Measurements from ENCODE around the gene DSC2.

DSC2 gene

DNA sequence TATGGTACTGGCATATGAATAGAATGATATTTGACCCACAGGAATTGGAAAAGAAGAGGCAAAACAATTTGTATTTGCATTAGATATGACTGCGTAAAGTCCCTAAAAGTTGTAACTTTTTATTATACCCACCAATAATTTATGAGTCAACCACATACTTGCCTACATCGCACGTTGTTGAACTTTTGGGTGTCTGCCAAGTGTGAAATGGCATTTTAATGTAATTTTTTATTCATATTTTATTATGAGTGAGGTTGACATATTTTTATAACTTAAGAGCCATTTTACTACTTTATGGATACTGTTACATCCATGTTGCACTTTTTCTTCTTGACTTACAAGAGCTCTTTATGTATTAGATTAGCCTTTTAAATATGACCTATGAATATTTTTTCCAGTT lies 4.6 kb downstream of the DSC2 start:
- no peak for DNase-seq

DNA sequence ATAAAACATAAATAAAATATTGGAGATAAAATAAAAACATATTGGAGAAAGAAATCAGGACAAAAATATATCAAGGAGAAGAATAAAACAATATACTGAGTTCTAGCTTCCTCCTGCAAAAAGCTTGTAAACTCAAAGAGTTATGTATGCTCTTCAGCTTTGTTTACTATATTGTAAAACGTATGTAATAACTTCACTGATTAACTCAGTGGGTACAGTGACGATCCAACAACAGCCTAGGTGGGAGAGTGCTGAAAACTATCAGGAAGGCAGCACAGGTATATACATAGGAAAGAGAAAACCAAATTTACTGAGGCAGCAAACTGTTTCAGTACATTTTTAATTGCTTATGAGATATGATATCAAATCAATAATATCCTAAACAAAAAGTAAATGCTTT lies 8.3 kb downstream of the DSC2 start:
- no peak for DNase-seq

DNA sequence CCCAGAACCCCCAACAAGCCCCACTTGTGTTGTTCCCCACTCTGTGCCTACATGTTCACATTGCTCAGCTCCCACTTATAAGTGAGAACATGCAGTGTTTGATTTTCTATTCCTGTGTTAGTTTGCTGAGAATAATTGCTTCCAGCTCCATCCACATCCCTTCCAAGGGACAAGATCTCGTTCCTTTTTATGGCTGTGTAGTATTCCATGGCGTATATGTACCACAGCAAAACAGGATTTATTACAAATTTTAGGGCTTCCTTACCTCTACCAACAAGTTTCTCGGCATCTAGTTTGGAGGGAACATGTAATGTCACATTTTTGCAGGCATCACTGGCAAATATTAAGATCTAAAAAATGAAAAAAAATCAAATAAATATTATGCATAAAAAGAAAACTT lies 8.9 kb downstream of the DSC2 start:
- DNase-seq: no peak

DNA sequence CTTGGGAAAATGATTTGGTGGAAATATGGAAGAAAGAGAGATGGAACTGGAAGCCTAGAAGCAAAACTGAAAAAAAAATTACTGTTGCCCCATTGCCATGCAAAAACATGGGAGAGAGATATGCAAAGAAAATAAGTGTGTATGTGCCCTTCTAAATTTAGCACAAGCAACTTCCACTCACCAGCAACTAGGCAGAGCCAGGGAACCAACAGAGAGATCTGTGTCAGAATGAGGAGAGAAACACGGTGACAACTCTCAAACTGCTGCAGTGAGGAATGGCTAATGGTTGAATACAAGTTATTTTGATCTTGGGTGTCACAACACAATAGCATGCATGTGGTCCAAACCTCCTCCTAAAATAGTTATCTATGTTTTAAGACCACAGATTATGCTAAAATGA lies 10.9 kb downstream of the DSC2 start:
- no peak for DNase-seq

DNA sequence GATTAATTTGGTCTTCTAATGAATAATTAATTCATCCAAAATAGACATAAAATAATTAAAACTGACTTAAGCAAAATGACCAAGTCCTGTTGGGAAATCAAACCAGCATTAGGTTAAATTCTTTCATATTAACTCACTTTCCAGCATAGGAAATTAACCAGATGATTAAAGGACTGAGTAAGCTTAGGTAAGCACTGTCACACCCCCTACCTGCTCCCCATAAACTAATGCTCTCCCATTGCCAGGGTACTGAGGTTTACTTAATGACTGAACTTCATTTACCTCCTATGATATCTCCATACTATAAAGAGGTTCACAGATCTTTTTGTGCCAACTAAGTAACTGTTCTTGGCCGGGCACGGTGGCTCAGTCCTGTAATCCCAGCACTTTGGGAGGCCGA lies 13.7 kb downstream of the DSC2 start:
- no peak for DNase-seq

DNA sequence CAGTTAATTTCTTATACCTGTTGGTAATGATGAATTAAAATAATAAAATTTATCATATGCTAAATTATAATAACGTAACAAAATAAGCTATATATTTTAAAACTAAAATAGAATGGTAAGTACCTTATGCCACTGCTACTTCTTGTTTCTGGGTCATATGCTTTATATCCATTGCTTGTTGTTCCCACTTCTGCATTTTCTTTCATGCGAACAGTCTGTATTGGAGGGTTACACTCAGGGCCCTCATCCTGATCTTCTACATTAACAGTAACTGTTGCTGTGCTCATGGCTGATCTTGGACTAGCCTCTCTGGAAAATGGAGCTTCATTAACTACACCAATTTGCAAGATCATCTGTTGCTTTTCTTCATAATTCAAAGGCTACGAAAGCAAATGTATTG lies 22.2 kb downstream of the DSC2 start:
- DNase-seq: no peak

DNA sequence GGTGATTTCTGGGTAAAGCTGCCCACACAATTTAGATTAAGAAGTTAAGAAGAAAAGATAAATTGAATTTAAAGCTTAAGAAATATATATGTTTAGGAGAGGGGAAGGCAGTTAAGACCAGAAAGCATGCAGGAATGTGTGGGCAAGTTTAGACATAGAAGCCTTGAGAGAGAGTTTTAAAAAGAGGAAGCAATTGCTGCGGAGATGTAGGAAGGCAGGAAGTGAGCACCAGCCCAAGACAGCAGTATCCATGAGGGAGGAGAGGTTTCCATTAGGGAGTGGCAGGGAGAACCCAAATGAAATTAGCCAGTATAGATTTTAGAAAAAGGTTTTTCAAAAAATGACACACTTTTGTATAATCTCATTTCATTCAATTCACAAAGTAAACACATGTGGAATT lies 24.3 kb downstream of the DSC2 start:
- DNase-seq: no peak

DNA sequence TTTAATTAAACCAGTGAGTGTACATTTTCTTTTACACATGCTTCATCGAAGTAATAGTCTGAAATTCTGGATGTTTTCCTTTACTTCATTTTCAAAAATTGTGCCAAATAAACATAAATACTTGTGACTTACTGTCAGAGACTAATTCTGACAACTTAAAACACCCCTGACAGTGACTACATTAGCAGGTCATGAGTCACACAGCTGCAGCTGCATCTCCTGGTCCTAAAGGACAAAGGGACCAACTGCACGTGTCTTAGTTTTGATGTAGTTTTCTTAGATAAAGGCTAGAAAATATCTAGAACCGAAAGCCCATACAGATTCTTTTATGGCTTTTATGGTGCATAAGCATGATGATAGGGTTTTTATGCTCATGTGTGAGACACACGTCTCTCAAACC lies 30.0 kb downstream of the DSC2 start:
- DNase-seq: no peak

DNA sequence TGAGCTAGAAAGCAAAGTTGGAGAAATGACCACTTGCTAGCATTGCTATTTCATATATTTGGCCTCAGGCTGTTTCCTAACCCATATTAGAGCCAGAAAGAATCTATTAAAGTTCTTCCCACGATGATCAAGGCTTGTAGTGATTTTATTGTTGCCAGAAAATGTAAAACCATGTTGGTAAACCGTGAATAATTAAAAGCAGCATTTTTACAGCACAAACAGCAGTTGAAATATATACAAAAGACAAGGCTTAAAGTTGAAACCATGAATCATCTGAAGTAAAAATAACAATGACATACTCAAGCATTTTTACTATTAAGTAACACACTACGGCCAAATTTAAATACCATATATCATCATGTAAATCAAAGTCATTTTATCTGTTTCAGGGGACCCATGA lies 32.0 kb downstream of the DSC2 start:
- no peak for DNase-seq

DNA sequence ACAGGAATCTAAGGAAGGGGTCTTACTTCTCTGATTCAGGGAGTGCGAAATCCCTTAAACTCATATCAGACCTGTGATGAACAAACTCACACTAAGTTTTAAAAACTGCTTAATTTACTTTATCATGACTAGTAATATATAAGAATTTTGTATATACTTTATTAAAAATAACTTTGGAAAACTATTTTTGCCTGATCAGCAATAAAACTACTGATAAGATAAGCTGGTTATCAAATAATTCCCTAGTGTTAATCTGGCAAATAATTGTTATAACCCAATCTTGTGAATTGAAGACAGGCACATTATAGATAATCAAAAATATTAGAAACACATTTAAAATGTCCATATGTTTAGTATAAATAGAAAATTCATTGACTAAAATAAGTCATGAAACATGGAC lies 36.0 kb downstream of the DSC2 start:
- no peak for DNase-seq

DNA sequence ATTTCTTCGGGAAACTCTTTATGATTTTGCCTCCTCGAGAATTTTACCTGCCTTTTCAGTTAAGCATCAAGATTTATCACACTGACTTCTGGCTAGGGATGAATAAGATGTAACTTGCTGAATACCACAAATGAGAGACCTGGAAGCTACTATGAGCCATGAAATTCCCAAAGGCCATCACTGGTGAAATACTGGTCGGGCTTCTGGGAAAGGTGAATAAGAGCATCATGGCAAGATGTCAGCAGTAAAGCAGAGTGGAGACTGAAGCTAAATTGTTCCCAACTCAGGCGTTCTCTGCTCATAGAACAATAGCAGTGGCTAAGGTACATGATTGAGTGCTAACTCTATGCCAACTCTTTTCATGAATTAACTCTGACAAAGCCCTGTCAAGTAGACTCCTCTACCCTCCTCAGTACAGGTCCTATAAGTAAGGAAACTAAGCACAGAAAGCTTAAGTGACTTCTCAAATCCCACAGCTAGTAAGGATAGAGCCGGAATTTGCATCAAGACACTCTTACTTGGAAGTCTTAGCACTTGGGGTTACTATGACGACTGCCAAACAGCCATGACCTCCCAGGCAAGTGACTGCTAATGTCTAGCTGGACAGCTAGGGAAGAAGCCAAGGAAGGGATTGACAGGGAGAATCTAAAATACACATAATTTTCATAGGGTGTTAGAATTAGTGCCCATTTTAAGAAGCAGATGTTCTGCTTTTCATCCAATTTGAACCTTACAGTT lies 37.0 kb downstream of the DSC2 start:
- no peak for DNase-seq

DNA sequence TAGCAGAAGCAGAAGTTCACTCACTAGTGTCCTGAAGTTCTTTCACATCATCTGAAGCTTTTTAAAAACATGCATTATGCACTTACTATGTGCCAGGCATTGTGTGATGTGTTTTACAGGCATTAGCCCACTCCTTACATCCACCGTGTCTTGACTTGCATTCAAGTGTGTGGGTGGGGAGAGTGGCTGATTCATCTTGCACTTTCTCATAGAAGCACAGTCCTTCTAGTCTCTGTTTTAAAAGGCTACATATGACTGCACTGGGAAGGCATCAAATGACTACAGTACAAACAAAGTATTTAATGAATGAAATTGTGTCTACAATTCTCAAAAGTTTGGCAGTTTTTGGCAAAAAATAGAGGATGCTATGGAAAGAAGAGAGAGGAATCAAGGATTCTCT lies 38.1 kb downstream of the DSC2 start:
- no peak for DNase-seq

DNA sequence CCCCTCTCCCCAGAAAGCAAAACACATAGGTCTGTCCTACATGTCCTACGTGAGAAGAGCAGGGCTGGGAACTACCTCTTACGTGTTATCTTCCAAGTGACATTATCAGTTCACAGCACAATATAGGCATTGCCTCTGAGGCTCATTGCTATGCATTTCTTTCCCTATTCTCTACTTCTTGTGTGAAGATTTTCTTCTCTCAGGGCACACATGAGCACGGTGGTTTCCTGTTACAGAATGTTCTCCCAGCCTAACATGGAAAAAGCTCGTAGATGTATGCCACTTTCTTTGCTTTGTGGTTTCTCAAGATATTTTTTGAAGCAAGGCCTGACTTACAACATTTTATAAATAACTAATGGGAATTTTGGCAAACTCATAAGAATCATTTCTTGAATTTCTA lies 40.3 kb downstream of the DSC2 start:
- DNase-seq: no peak

DNA sequence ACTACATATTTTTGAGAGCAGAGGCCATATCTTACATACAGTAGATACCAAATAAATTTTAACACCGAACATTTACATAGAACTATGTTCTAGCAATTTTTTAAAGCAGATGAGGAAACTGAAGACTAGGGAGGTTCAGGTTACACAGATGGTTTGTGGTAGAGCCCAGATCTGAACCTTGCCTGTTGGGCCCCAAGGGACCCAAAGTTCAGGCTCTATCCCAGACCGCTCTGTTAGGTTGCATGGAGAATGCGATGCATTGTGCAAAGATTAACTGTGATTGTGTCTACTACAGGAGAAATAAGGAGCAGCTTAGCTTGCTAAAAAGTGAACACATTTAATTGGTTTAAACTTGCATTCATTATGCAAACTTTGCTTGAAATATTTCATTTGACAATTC lies 43.3 kb downstream of the DSC2 start:
- DNase-seq: no peak

DNA sequence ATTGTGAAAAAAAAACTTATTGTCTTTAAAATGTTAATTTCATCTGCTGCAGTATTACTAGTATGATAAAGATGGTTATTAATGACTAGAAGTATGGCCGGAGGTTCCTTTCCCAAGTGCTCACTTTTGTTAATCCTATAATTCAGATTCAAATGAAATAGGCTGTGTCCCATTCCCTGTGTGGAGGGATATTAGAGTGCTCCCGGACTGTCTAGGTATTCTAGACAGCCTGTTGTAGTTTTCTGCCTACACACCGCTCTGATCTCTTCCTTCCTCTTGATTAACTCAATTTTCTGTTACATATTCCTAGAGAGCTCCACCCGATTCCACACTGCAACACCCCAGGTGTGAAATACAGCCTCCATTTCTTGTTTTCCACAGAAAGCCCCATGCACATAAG lies 44.3 kb downstream of the DSC2 start:
- DNase-seq: no peak

DNA sequence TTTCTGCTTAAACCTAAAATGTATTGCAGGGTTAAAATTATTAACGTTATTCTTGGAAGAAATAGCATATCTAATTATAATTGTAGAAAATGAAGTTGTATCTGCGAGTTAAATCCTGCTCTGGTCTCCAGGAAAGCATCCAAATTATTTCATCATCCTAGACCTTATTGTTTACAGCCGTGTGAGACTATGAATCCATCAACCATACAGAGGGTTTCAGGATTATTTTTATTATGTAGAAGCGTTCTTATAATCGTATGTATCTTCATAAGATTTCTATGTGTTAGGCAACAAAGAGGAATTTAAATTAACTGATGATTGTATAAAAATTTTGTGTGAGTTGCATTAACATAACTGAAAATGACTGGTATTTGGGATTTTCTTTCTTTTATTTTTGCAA lies 45.2 kb downstream of the DSC2 start:
- DNase-seq: no peak

DNA sequence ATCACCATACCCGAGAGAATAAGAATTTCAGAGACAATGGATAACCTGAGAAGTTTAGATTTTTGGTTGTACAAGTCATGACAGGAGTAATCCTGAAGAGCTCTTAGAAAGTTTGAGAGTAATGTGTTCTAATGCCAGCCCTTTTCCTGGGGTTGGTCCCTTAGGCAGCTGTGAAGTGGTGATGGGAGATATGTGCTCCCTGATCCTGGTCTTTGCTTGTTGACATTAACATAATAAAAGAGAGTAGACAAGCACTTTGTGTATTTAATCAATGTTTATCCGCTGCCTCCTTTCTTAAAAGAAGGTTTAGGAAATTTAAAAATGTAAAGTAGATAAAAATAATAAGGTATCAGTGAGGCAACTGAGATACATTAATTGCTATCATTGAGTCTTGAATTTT lies 45.9 kb downstream of the DSC2 start:
- no peak for DNase-seq

DNA sequence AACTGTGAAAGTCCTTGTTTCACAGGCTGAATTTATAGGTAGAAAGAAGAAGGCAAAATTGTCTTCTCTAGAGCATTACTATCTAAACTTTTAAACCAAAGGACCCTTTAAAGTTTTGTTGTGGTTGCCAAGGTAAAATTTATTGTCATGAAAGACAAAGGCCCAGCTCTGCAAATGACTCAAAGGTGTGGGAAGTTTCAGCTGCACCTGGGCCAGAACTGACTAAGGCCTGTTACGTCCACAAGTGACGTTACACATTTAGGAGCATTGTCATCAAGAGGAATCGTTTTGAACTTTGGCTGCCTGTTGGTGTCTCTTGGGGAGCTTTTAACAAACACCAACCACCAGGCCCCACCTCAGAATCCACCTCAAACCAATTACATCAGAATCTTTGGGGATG lies 51.6 kb downstream of the DSC2 start:
- DNase-seq: no peak

DNA sequence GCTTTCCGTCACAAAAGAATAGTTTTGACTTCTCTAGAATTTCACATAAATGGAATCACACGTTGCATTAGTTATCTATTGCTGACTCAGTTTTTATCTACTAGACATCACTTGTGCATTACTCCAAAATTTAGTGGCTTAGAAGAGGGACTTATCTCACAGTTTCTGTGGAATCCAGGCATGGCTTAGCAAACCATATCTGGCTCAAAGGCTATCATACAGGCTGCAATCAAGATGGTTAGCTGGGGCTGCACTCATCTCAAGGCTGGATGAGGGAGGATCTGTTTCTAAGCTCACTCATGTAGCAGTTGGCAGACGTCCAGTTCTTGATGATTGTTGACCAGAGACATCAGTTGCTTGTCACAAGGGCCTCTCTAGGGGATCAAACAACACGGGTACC lies 53.0 kb downstream of the DSC2 start:
- DNase-seq: no peak

DNA sequence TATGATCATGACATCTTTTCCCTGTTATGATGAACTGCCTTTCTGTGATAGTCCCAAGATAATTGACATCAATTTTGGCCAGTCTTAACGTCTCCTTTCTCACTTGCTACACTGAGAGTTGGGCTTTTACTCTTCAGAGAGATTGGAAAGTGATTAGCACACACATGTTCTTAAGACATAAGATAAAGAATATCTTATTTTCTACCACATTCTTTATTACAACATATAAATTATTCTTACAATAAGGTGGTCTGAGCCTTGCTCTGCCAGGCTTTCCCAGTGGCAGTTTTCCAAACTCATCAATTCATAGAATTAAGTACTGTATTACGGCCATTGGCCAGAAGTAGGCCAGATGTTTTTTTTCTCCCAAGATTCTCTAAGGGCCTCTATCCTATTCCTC lies 54.0 kb downstream of the DSC2 start:
- no peak for DNase-seq

DNA sequence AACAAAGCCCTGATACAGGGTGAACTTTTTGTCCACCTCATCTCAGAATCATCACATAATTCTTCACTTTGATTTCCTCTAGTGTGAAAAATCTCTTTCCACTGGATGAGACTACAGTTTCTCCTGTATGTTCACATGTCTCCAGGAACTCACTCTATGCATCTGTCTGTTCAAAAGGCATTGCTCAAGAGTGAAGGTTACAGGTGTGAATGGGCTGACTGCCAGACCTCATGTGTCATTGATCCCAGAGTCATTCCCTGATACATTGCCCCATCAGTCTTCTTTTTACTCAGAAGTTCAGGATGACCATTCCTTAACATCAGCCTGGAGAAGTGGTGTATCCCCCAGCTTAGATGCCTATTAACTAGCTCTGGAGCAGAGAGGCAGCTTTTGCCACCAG lies 55.3 kb downstream of the DSC2 start:
- DNase-seq: no peak

DNA sequence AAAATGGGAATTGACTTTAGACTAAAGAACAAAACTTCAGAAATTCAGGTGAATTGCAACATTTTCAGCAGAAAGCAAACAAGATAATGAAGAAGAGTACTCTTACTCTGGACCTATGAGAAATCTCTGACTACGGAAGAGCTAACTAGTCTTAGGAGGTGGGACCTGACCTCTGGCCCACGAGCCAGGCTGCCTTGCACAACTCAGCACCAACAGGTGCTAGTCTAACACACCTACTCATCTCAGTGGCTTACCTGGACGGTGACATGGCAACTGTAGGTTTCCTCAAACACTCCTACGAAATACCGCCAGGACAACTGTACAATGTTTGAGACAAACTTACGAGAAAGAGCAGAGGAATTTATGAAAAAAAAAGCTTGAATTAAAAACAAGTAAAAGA lies 56.6 kb downstream of the DSC2 start:
- DNase-seq: no peak

DNA sequence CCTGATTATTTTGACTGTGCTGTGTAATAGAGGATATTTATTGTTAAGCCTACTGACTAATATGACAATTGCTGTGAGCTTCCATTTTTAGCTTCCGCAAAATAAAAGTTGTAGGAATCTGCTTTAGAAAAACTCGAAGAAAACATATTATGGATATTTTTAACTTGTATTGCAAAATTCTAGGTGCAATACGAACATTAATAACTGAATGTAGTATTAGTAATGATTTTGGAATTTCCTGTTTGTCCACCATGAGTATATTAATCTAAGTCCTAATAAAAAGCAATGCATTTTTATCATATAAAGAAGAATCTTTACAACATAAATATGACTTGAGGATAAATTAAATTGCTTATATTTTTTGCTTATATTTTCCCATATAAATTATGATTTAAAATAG lies 57.3 kb downstream of the DSC2 start:
- DNase-seq: no peak

DNA sequence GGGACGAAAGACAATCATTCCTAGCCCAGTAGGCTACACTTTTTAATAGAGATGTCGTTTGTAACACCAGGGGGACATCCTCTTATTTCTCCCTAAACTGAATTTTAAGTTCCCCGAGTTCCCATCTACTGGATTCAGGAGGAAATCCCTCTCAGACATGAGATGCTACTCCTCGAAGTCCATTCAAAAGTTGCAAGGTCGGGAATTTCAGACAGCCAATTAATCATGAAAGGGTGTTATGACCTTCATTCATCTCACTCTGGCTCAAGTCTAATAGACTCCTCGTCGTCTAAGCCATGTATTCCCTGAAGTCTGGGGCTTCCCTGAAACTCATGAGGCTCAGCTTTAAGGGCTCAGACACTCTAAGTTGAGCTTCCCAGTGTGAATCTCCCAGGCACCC lies 58.5 kb downstream of the DSC2 start:
- DNase-seq: no peak

DNA sequence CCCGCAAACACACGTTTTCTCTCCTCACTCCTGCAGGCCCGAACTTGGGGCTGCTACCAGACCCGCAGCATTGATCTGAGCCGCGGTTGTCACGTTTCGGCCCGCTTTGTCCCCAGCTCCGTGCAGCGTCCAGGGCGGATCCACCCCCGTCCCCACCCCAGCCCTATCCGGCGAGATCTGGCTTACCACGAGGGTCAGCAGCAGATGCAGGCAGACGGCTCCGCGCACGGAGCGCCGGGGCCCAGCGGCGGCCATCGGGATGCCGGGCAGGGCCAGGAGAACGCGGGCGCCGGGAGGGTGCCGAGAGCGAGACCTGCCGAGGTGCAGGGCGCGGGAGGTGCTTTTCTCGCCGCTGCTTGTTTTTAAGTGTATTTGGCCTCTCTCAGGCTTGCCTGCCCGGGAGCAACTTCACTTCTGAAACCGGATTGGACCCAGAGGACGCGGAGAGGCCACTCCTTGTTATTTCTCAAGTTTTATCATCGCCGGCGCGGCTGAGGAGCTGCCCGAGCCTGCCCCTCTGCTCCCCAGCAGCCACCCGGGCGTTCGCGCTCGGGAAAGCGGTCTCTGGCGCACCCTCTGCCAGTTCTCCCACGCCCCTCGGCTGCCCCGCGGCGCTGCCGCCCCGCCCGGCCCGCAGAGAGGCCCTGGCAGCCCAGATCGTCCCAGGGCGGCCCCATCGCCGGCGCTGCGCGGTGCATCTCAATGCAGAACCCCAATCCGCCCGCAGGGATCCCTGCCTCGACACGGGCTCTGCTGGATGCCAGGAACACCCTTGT lies 59.6 kb downstream of the DSC2 start, which contains the start of gene DSC3:
Gene DSC3, minus strand, starts transcription at position 337 of the 776 bp plus-strand sequence. Its CDS starts 82 bp downstream, at position 255.
- no peak for DNase-seq

Measured in NCI-H446 treated with DMSO at 0.1 percent for 48 hours (cell line).